Karpas-422 (cell line): ENCODE results near the gene ARL2BP. TPM values are rescaled to one million over a fixed set of nuclear protein-coding genes. Genes with fewer than 3 reads are reported as not detected.

Experiments
- DNase-seq: peaks from one replicate; pipeline ENCODE4 v3.0.0-alpha.2; 2015
- H2AFZ ChIP-seq: fragments of 200-600 bp; sonication (generic); 2 replicates; pipeline ENCODE4 v1.6.1; 2014; ENCODE audit warnings: antibody characterized with exemption, low read length, mixed read lengths
- H3K27ac ChIP-seq: fragments of 200-600 bp; sonication (generic); 2 replicates; pipeline ENCODE4 v1.5.1; 2014; ENCODE audit warnings: mild to moderate bottlenecking, low read length, moderate library complexity
- H3K27me3 ChIP-seq: fragments of 200-600 bp; sonication (generic); 2 replicates; pipeline ENCODE4 v1.6.1; 2014; ENCODE audit warnings: low read length, mixed read lengths
- H3K36me3 ChIP-seq: fragments of 200-600 bp; sonication (generic); 2 replicates; pipeline ENCODE4 v1.6.1; 2014; ENCODE audit warnings: low read length, mixed read lengths; ENCODE audit not compliant: insufficient read depth
- H3K4me1 ChIP-seq: fragments of 200-600 bp; sonication (generic); 2 replicates; pipeline ENCODE4 v1.6.1; 2014; ENCODE audit warnings: mild to moderate bottlenecking, low read length, mixed read lengths
- H3K4me2 ChIP-seq: fragments of 200-600 bp; sonication (generic); 2 replicates; pipeline ENCODE4 v1.6.1; 2014; ENCODE audit warnings: low read length, low read depth, mild to moderate bottlenecking; ENCODE audit not compliant: poor library complexity, severe bottlenecking
- H3K4me3 ChIP-seq: fragments of 200-600 bp; sonication (generic); 2 replicates; pipeline ENCODE4 v1.5.1; 2014; ENCODE audit warnings: mild to moderate bottlenecking, antibody characterized with exemption, low read length, mixed read lengths
- H3K79me2 ChIP-seq: fragments of 200-600 bp; sonication (generic); 2 replicates; pipeline ENCODE4 v1.6.1; 2014; ENCODE audit warnings: mild to moderate bottlenecking, low read length, mixed read lengths
- H3K9ac ChIP-seq: fragments of 200-600 bp; sonication (generic); 2 replicates; pipeline ENCODE4 v1.6.0; 2014; ENCODE audit warnings: low read length
- H3K9me2 ChIP-seq: fragments of 200-600 bp; sonication (generic), shearing (Covaris generic); replicated peaks from 2 replicates; pipeline ENCODE4 v1.6.0; 2014; ENCODE audit warnings: mild to moderate bottlenecking, low read length, moderate library complexity; ENCODE audit not compliant: insufficient read depth
- H3K9me3 ChIP-seq: fragments of 300-700, 200-600 bp; sonication (generic); 2 replicates; pipeline ENCODE4 v1.6.1; 2014; ENCODE audit warnings: low read length, mixed read lengths
- H4K20me1 ChIP-seq: fragments of 200-600 bp; sonication (generic); 2 replicates; pipeline ENCODE4 v1.6.1; 2014; ENCODE audit warnings: mild to moderate bottlenecking, antibody characterized with exemption, low read length, low read depth; ENCODE audit not compliant: insufficient read depth
- total RNA-seq: library from RNA; depleted of rRNA; stranded (reverse); fragments of >200 nt; shearing (Covaris generic); gene quantifications from 2 replicates; pipeline ENCODE4 v1.2.3, GENCODE V29; 2014; ENCODE audit warnings: low replicate concordance

The ARL2BP gene
- total RNA-seq, 1 experiment from 2014 or later = 96.8 TPM

GRCh38 chr16:57255686-57256415, 10.8 kb downstream of the ARL2BP start:
- no peak overlapping the region for H3K4me2 ChIP-seq
- H3K27ac ChIP-seq = no peak overlapping the region
- H2AFZ ChIP-seq = no peak overlapping the region
- no peaks in the 10 kb centered on the region for H3K9me3 ChIP-seq
- H3K36me3 ChIP-seq = peaks cover 10% of the 10 kb centered on the region
- H3K9ac ChIP-seq = no peak overlapping the region
- no peak overlapping the region for H3K4me3 ChIP-seq
- no peaks in the 10 kb centered on the region for H3K27me3 ChIP-seq
- peaks cover 4% of the 10 kb centered on the region for H3K4me1 ChIP-seq
- no peaks in the 10 kb centered on the region for H4K20me1 ChIP-seq
- no peak for DNase-seq
- no peaks in the 10 kb centered on the region for H3K9me2 ChIP-seq
- H3K79me2 ChIP-seq = no peaks in the 10 kb centered on the region

GRCh38 chr16:57256601-57257395, 11.7 kb downstream of the ARL2BP start:
- no peaks in the 10 kb centered on the region for H3K9me3 ChIP-seq
- H3K4me2 ChIP-seq = no peak overlapping the region
- DNase-seq = no peak
- H3K79me2 ChIP-seq = no peaks in the 10 kb centered on the region
- no peak overlapping the region for H2AFZ ChIP-seq
- no peaks in the 10 kb centered on the region for H3K9me2 ChIP-seq
- H3K4me1 ChIP-seq = peaks cover 4% of the 10 kb centered on the region
- H3K4me3 ChIP-seq = no peak overlapping the region
- H3K9ac ChIP-seq = no peak overlapping the region
- H3K27ac ChIP-seq = no peak overlapping the region
- peaks cover 8% of the 10 kb centered on the region; the same call in 1 of the 2 replicates for H3K36me3 ChIP-seq
- no peaks in the 10 kb centered on the region for H4K20me1 ChIP-seq
- no peaks in the 10 kb centered on the region for H3K27me3 ChIP-seq

GRCh38 chr16:57257455-57258070, 12.5 kb downstream of the ARL2BP start:
- no peaks in the 10 kb centered on the region for H3K27me3 ChIP-seq
- H4K20me1 ChIP-seq = no peaks in the 10 kb centered on the region
- no peak for DNase-seq
- H3K9me2 ChIP-seq = no peaks in the 10 kb centered on the region
- no peak overlapping the region for H2AFZ ChIP-seq
- 0 out of 2 replicates have a peak, but pooled peaks cover 1% of the 10 kb centered on the region for H3K36me3 ChIP-seq
- H3K79me2 ChIP-seq = no peaks in the 10 kb centered on the region
- H3K9ac ChIP-seq = no peak overlapping the region
- no peaks in the 10 kb centered on the region for H3K9me3 ChIP-seq
- H3K27ac ChIP-seq = no peak overlapping the region
- H3K4me1 ChIP-seq = peaks cover 4% of the 10 kb centered on the region
- H3K4me2 ChIP-seq = no peak overlapping the region
- H3K4me3 ChIP-seq = no peak overlapping the region

- no peak overlapping the region for H3K9ac ChIP-seq
- H3K27ac ChIP-seq = no peak overlapping the region
- H3K27me3 ChIP-seq = no peaks in the 10 kb centered on the region
- H3K9me3 ChIP-seq = no peaks in the 10 kb centered on the region
- no peaks in the 10 kb centered on the region for H4K20me1 ChIP-seq
- no peaks in the 10 kb centered on the region for H3K79me2 ChIP-seq
- DNase-seq = no peak
- H2AFZ ChIP-seq = no peak overlapping the region
- H3K9me2 ChIP-seq = no peaks in the 10 kb centered on the region
- no peak overlapping the region for H3K4me2 ChIP-seq
- H3K36me3 ChIP-seq = no peaks in the 10 kb centered on the region
- peaks cover 4% of the 10 kb centered on the region for H3K4me1 ChIP-seq
- H3K4me3 ChIP-seq = no peak overlapping the region
Measured at GRCh38 chr16:57258226-57258909, 13.3 kb downstream of the ARL2BP start.

- no peaks in the 10 kb centered on the region for H4K20me1 ChIP-seq
- no peak overlapping the region for H3K4me2 ChIP-seq
- no peak overlapping the region for H3K4me3 ChIP-seq
- no peaks in the 10 kb centered on the region for H3K9me2 ChIP-seq
- DNase-seq = no peak
- H3K9ac ChIP-seq = no peak overlapping the region
- no peak overlapping the region for H2AFZ ChIP-seq
- no peak overlapping the region for H3K27ac ChIP-seq
- no peaks in the 10 kb centered on the region for H3K9me3 ChIP-seq
- H3K4me1 ChIP-seq = peaks cover 4% of the 10 kb centered on the region
- H3K36me3 ChIP-seq = no peaks in the 10 kb centered on the region
- no peaks in the 10 kb centered on the region for H3K79me2 ChIP-seq
- H3K27me3 ChIP-seq = no peaks in the 10 kb centered on the region
Measured at GRCh38 chr16:57258910-57259475, 13.9 kb downstream of the ARL2BP start.

- H3K4me3 ChIP-seq = no peak overlapping the region
- H3K79me2 ChIP-seq = no peaks in the 10 kb centered on the region
- H2AFZ ChIP-seq = peak overlapping the region; percentile 67; the same call in 1 of the 2 replicates
- H3K36me3 ChIP-seq = no peaks in the 10 kb centered on the region
- H3K27me3 ChIP-seq = no peaks in the 10 kb centered on the region
- H3K9me3 ChIP-seq = no peaks in the 10 kb centered on the region
- H3K4me2 ChIP-seq = peak overlapping the region; percentile 4
- H3K27ac ChIP-seq = no peak overlapping the region
- H3K9me2 ChIP-seq = no peaks in the 10 kb centered on the region
- DNase-seq = no peak
- 0 out of 2 replicates have a peak overlapping the region, but pooled peaks have one; percentile 20 for H3K9ac ChIP-seq
- H3K4me1 ChIP-seq = peaks cover 4% of the 10 kb centered on the region
- H4K20me1 ChIP-seq = no peaks in the 10 kb centered on the region
Measured at GRCh38 chr16:57260294-57260929, 15.4 kb downstream of the ARL2BP start.

- H3K27me3 ChIP-seq = no peaks in the 10 kb centered on the region
- H3K4me3 ChIP-seq = no peak overlapping the region
- H3K9me2 ChIP-seq = no peaks in the 10 kb centered on the region
- H3K9ac ChIP-seq = no peak overlapping the region
- H3K79me2 ChIP-seq = no peaks in the 10 kb centered on the region
- H4K20me1 ChIP-seq = no peaks in the 10 kb centered on the region
- no peak for DNase-seq
- H3K27ac ChIP-seq = no peak overlapping the region
- H3K4me1 ChIP-seq = peaks cover 4% of the 10 kb centered on the region
- no peaks in the 10 kb centered on the region for H3K36me3 ChIP-seq
- no peak overlapping the region for H2AFZ ChIP-seq
- H3K4me2 ChIP-seq = no peak overlapping the region
- H3K9me3 ChIP-seq = no peaks in the 10 kb centered on the region
Measured at GRCh38 chr16:57261806-57262205, 16.7 kb downstream of the ARL2BP start.
